Lung (tissue), 12 donors: Measurements from ENCODE around the gene OPA1. TPM values are rescaled to one million over a fixed set of nuclear protein-coding genes. Genes with fewer than 3 reads are reported as not detected.

Experiments
- ATAC-seq: fragments of 200-7000 bp; cut with Tn5 transposase; one replicate; pipeline ENCODE4 v1.9.1; 2020; ENCODE audit warnings: moderate number of reproducible peaks; ENCODE audit not compliant: insufficient read depth, low FRiP score
- DNase-seq, 3 donors: peaks; one replicate each; pipeline ENCODE4 v3.0.0-alpha.2; 2013 to 2017
- H3K27ac ChIP-seq, 2 donors: one replicate each; pipeline ENCODE4 v1.5.1; 2013; ENCODE audit warnings: mild to moderate bottlenecking in 2 of 2, moderate library complexity in 2 of 2, control low read depth in 1 of 2, inconsistent platforms in 1 of 2, low read depth in 1 of 2, low read length in 1 of 2
- H3K27me3 ChIP-seq, 3 donors: one replicate each; pipeline ENCODE4 v1.5.1; 2013; ENCODE audit warnings: low read length in 2 of 3; ENCODE audit not compliant: control insufficient read depth in 3 of 3, insufficient read depth in 3 of 3
- H3K36me3 ChIP-seq, 4 donors: one replicate each; pipeline ENCODE4 v1.5.1; 2013; ENCODE audit warnings: low read length in 4 of 4, mild to moderate bottlenecking in 1 of 4, moderate library complexity in 1 of 4; ENCODE audit not compliant: control insufficient read depth in 4 of 4, insufficient read depth in 4 of 4
- H3K4me1 ChIP-seq, 5 donors: one replicate each; pipeline ENCODE4 v1.5.1; 2013; ENCODE audit warnings: low read length in 5 of 5, mild to moderate bottlenecking in 2 of 5, moderate library complexity in 1 of 5; ENCODE audit not compliant: control insufficient read depth in 5 of 5, insufficient read depth in 5 of 5
- H3K4me3 ChIP-seq: one replicate; pipeline ENCODE4 v1.5.1; 2013; ENCODE audit warnings: mild to moderate bottlenecking, control low read depth, moderate library complexity
- H3K9ac ChIP-seq, 2 donors: one replicate each; pipeline ENCODE4 v1.5.1; 2013; ENCODE audit warnings: low read length in 2 of 2, control low read depth in 1 of 2; ENCODE audit not compliant: insufficient read depth in 1 of 2
- H3K9me3 ChIP-seq, 4 donors: one replicate each; pipeline ENCODE4 v1.5.1; 2013; ENCODE audit warnings: low read length in 3 of 4, mild to moderate bottlenecking in 1 of 4, moderate library complexity in 1 of 4; ENCODE audit not compliant: control insufficient read depth in 4 of 4, insufficient read depth in 3 of 4
- CTCF ChIP-seq: IDR thresholded peaks from 2 replicates; pipeline ENCODE4 v1.5.1; 2012; ENCODE audit warnings: mild to moderate bottlenecking; ENCODE audit errors: control extremely low read depth, extremely low read depth
- WGBS, 2 donors: extraction: QIAGEN DNeasy Blood & Tissue Kit; methylation state at CpG; one replicate each; pipeline ENCODE4 v1.1.7; 2013; 5-methylcytosine and 5-hydroxymethylcytosine counted together
- polyA plus RNA-seq, 2 donors: library from polyadenylated mRNA; stranded (reverse); fragments of 200-250 nt; gene quantifications; one replicate each; pipeline ENCODE4 v1.2.1, GENCODE V29; 2013
- total RNA-seq, 2 donors: library from RNA; depleted of rRNA in 1 of 2; stranded (reverse); fragments of >200 nt in 1 of 2; gene quantifications; one replicate each; pipeline ENCODE4 v1.2.1, GENCODE V29; 2014 to 2021
- donor health status: control.
- donor health status: control.
- donor health status: Bipolar disorder and iron deficiency.
- donor health status: healthy.
- donor health status: DM: yes; HTN: yes; CAD: no.

OPA1 gene
- total and polyA plus RNA-seq, 4 donors, result 8.8 to 54.2 (median 29.0) TPM

- no peak for TF ChIP-seq CTCF
- DNase-seq (no peak), ATAC-seq (no peak)
- Histone ChIP-seq H3K27ac (no peak overlapping the region), H3K9me3 (no peaks in the 10 kb centered on the region), H3K9ac (no peak overlapping the region), H3K27me3 (no peaks in the 10 kb centered on the region), H3K4me1 (peaks cover 0 to 6% (median 0%) of the 10 kb centered on the region in 5 donors), H3K4me3 (no peak overlapping the region), H3K36me3 (no peaks in the 10 kb centered on the region)
- 96 to 97% methylated on average over 8 of the region's 8 CpGs for WGBS, 2 donors
These were observed 143.6 kb downstream of the OPA1 start for GRCh38 chr3:193736616-193737015.

GRCh38 chr3:193737191-193737751 is 144.3 kb downstream of the OPA1 start:
- H3K27ac ChIP-seq, result no peak overlapping the region
- peaks cover 0 to 6% (median 0%) of the 10 kb centered on the region in 5 donors for H3K4me1 ChIP-seq
- H3K36me3 ChIP-seq, result no peaks in the 10 kb centered on the region
- H3K9me3 ChIP-seq, result no peaks in the 10 kb centered on the region
- TF ChIP-seq CTCF, result no peak
- peak in 1 of 3 donors; percentile 22 for DNase-seq
- WGBS, 2 donors, result 81 to 87% methylated on average over 17 of the region's 17 CpGs
- no peak overlapping the region for H3K4me3 ChIP-seq
- no peak for ATAC-seq
- no peak overlapping the region for H3K9ac ChIP-seq
- no peaks in the 10 kb centered on the region for H3K27me3 ChIP-seq

GRCh38 chr3:193742628-193743027 is 149.6 kb downstream of the OPA1 start:
- Histone ChIP-seq H3K4me3 (no peak overlapping the region), H3K36me3 (no peaks in the 10 kb centered on the region), H3K4me1 (peaks cover 0 to 28% (median 21%) of the 10 kb centered on the region in 5 donors), H3K9me3 (no peaks in the 10 kb centered on the region), H3K27ac (no peak overlapping the region), H3K27me3 (no peaks in the 10 kb centered on the region), H3K9ac (no peak overlapping the region)
- no peak for DNase-seq
- WGBS, 2 donors, result 83 to 89% methylated on average over 4 of the region's 4 CpGs
- no peak for TF ChIP-seq CTCF
- ATAC-seq, result no peak

GRCh38 chr3:193743702-193744047 is 150.7 kb downstream of the OPA1 start:
- no peaks in the 10 kb centered on the region for H3K27me3 ChIP-seq
- no peak for TF ChIP-seq CTCF
- H3K27ac ChIP-seq, result peak overlapping the region in 1 of 2 donors; percentile 64
- H3K9ac ChIP-seq, result peak overlapping the region in 1 of 2 donors; percentile 54
- H3K36me3 ChIP-seq, result no peaks in the 10 kb centered on the region
- DNase-seq, result no peak
- 19 to 39% methylated on average over 8 of the region's 8 CpGs for WGBS, 2 donors
- no peaks in the 10 kb centered on the region for H3K9me3 ChIP-seq
- H3K4me1 ChIP-seq, result peaks cover 0 to 28% (median 21%) of the 10 kb centered on the region in 5 donors
- ATAC-seq, result no peak
- H3K4me3 ChIP-seq, result no peak overlapping the region
